Measurements from ENCODE around the gene RAB28. TPM values are rescaled to one million over a fixed set of nuclear protein-coding genes. Genes with fewer than 3 reads are reported as not detected.

RAB28 gene
- total RNA-seq, 6 donors from 2014 or later = 7.3 to 19.5 (median 16.6) TPM

GRCh38 chr4:13527981-13528820 is 44.1 kb upstream of the RAB28 start:
- TF ChIP-seq POLR2AphosphoS5 (IDR thresholded peaks at IDR 0.05) (no peak), EP300 (IDR thresholded peaks at IDR 0.05) (no peak), POLR2A (IDR thresholded peaks at IDR 0.05) (no peak), CTCF (IDR thresholded peaks at IDR 0.05) (no peak)
- WGBS, 2 donors = 2 to 4% methylated on average over 17 to 33 of the region's 35 CpGs
- no peak overlapping the region for H3K27ac ChIP-seq
- H3K36me3 ChIP-seq = no peaks in the 10 kb centered on the region
- peaks cover 0 to 90% (median 38%) of the 10 kb centered on the region in 4 donors for H3K27me3 ChIP-seq
- ATAC-seq (ENCODE audit: low FRiP score in 2 of 2) (peak in 1 of 2 donors; percentile 59), DNase-seq (no peak)
- peaks cover 7 to 40% (median 22%) of the 10 kb centered on the region in 4 donors for H3K4me1 ChIP-seq
- H3K9me3 ChIP-seq = peaks cover 11 to 18% (median 16%) of the 10 kb centered on the region in 4 donors
- H3K4me3 ChIP-seq = no peak overlapping the region

- Histone ChIP-seq H3K27ac (no peak overlapping the region), H3K4me3 (no peak overlapping the region), H3K27me3 (peaks cover 0 to 90% (median 43%) of the 10 kb centered on the region in 4 donors), H3K36me3 (no peaks in the 10 kb centered on the region), H3K9me3 (peaks cover 11 to 18% (median 16%) of the 10 kb centered on the region in 4 donors), H3K4me1 (peaks cover 12 to 48% (median 25%) of the 10 kb centered on the region in 4 donors)
- DNase-seq (peak in 1 of 2 donors; percentile 62), ATAC-seq (ENCODE audit: low FRiP score in 2 of 2) (no peak)
- no peak for TF ChIP-seq POLR2AphosphoS5 (IDR thresholded peaks at IDR 0.05)
- TF ChIP-seq CTCF (IDR thresholded peaks at IDR 0.05) = no peak
- TF ChIP-seq EP300 (IDR thresholded peaks at IDR 0.05) = no peak
- no peak for TF ChIP-seq POLR2A (IDR thresholded peaks at IDR 0.05)
- WGBS, 2 donors = 4 to 8% methylated on average over 37 to 42 of the region's 46 CpGs
Measured at GRCh38 chr4:13527192-13527980, 43.2 kb upstream of the RAB28 start.

GRCh38 chr4:13526658-13527057 is 42.5 kb upstream of the RAB28 start:
- WGBS, 2 donors = 32 to 33% methylated on average over 3 of the region's 3 CpGs
- Histone ChIP-seq H3K4me1 (peaks cover 12 to 52% (median 27%) of the 10 kb centered on the region in 4 donors), H3K36me3 (no peaks in the 10 kb centered on the region), H3K4me3 (no peak overlapping the region), H3K9me3 (peaks cover 11 to 18% (median 16%) of the 10 kb centered on the region in 4 donors), H3K27me3 (peaks cover 0 to 88% (median 43%) of the 10 kb centered on the region in 4 donors), H3K27ac (no peak overlapping the region)
- TF ChIP-seq EP300 (IDR thresholded peaks at IDR 0.05) (no peak), POLR2A (IDR thresholded peaks at IDR 0.05) (no peak), POLR2AphosphoS5 (IDR thresholded peaks at IDR 0.05) (no peak), CTCF (IDR thresholded peaks at IDR 0.05) (no peak)
- ATAC-seq (ENCODE audit: low FRiP score in 2 of 2) (no peak), DNase-seq (no peak)

GRCh38 chr4:13525606-13526281 is 41.6 kb upstream of the RAB28 start:
- Histone ChIP-seq H3K36me3 (no peaks in the 10 kb centered on the region), H3K27ac (no peak overlapping the region), H3K27me3 (peaks cover 0 to 83% (median 39%) of the 10 kb centered on the region in 4 donors), H3K9me3 (peaks cover 11 to 18% (median 16%) of the 10 kb centered on the region in 4 donors), H3K4me1 (peaks cover 12 to 43% (median 22%) of the 10 kb centered on the region in 4 donors), H3K4me3 (no peak overlapping the region)
- no peak for TF ChIP-seq EP300 (IDR thresholded peaks at IDR 0.05)
- TF ChIP-seq POLR2AphosphoS5 (IDR thresholded peaks at IDR 0.05) = no peak
- no peak for TF ChIP-seq POLR2A (IDR thresholded peaks at IDR 0.05)
- no peak for TF ChIP-seq CTCF (IDR thresholded peaks at IDR 0.05)
- ATAC-seq (ENCODE audit: low FRiP score in 2 of 2) (no peak), DNase-seq (no peak)
- WGBS, 2 donors = 44 to 46% methylated on average over 4 of the region's 4 CpGs

All from upper lobe of left lung (tissue), 6 donors.